GM19438 (cell line): Measurements from ENCODE around the gene RPL41.

Source experiments
- ATAC-seq: cut with Tn5 transposase; IDR thresholded peaks from one replicate; pipeline ENCODE4 v1.9.1; 2021; ENCODE audit warnings: low read depth; ENCODE audit not compliant: unreplicated experiment

RPL41 gene

DNA sequence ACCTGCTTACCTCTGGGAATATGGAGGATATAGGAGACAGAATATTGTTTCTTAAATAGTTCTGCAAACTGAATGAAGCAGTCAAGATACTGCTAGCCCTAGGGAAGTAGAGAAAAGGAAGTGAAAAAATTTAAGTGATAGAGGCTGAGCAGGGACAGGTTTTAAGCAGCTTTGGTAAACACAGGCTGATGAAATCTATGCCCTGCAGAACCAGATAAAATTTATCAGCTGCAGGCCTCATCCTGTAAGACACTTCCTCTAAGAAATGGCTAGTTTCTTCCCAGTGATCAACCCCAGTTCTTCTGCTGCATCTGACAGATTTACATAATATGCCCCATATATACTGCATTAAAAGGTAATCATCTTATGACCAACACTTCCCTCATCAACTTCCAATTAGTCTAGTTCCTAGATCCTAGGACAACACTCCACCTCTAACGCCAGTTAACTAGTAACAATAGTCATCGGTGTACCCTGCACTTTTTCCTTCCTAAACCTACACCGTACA, 10.4 kb downstream of the RPL41 start:
- no peak for ATAC-seq

GRCh38 chr12:56127485-56127887, 11.1 kb downstream of the RPL41 start:
- ATAC-seq = no peak

DNA sequence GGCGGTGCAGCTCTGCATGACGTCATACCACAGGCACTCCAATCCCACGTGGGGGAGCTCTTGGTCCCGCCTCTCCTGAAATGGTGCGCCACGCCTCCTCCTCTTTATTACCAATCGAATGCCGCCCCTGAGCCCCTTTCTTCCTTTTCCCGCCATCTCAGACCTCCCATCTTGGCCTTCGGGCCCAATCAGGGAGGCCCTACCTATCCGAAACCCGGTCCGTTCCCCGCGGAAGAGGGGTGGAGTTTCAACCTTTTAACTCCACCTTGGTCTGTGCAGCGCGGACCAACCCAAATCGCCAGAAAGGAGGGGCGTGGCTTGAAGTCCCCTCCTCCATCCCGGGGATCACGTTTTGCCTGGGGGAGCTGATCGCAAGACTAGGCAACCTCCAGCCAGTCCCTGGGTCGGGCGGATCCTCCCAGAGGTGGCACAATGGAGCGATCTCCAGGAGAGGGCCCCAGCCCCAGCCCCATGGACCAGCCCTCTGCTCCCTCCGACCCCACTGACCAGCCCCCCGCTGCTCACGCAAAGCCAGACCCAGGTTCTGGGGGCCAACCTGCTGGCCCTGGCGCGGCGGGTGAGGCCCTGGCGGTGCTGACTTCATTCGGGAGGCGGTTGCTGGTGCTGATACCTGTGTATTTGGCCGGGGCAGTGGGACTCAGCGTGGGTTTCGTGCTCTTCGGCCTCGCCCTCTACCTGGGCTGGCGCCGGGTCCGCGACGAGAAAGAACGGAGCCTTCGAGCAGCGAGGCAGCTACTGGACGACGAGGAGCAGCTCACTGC, 11.6 kb downstream of the RPL41 start, which contains the start of gene ESYT1:
Gene ESYT1, plus strand, starts transcription at position 380 of the 782 bp plus-strand sequence. Its CDS starts 53 bp downstream, at position 433.
- peak; percentile 83 for ATAC-seq

DNA sequence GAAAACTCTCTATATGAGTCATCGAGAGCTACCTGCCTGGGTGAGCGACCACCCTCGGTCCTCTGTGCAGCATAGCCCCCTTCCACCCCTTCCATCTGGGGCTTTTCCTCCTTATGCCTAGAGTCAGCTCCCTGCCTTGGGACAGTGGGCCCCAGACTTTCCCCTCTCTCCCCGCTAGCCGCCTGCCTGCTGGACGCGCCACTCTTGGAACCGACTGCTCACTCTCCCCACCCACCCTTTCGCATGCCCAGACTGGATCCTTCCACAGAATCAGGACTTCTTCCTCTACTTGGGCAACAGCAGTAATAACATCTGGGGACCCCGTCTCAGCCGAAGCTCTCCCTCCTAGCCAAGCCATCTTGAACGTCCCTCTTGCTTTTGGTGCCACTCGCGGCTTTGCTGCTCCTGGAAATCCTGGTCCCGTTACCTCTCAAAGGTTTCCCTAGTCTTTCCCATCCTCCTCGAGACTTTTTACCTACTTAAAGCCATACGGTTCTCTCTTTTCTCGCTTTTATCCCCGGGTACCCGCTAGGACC, 12.3 kb downstream of the RPL41 start:
- ATAC-seq = no peak

- peak; percentile 35 for ATAC-seq
These were observed 12.9 kb downstream of the RPL41 start for GRCh38 chr12:56129206-56129941.

GRCh38 chr12:56129942-56130495, 13.6 kb downstream of the RPL41 start:
- ATAC-seq = no peak

DNA sequence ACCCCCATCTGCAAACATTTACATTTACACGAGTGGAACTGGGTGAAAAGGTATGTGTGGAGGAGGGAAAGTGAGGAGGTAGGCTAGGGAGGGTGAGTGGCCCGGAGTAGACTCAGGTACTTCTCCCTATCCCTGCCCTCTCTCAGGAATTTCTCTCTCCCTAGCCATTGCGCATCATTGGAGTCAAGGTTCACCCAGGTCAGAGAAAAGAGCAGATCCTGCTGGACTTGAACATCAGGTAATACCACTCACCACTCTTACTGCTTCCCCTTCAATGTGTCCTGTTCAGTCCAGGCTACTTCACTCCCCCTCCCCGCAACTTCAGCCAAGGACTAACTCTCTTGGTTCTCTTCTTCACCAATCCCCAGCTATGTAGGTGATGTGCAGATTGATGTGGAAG, 14.4 kb downstream of the RPL41 start:
- no peak for ATAC-seq

DNA sequence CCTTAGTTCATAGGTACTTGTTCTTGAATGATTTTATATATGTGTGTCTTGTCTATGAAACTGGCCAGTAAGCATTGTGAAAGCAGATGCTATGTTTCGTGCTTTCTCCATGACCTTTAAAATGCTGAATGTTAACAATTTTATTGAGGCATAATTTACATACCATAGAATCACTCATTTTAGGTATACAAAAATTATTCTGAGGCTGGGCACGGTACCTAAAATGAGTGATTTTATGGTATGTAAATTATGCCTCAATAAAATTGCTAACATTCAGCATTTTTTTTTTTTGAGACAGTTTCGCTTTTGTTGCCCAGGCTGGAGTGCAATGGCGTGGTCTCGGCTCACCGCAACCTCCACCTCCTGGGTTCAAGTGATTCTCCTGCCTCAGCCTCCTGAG, 18.5 kb downstream of the RPL41 start:
- ATAC-seq = no peak

GRCh38 chr12:56137853-56138571, 21.6 kb downstream of the RPL41 start:
- no peak for ATAC-seq

DNA sequence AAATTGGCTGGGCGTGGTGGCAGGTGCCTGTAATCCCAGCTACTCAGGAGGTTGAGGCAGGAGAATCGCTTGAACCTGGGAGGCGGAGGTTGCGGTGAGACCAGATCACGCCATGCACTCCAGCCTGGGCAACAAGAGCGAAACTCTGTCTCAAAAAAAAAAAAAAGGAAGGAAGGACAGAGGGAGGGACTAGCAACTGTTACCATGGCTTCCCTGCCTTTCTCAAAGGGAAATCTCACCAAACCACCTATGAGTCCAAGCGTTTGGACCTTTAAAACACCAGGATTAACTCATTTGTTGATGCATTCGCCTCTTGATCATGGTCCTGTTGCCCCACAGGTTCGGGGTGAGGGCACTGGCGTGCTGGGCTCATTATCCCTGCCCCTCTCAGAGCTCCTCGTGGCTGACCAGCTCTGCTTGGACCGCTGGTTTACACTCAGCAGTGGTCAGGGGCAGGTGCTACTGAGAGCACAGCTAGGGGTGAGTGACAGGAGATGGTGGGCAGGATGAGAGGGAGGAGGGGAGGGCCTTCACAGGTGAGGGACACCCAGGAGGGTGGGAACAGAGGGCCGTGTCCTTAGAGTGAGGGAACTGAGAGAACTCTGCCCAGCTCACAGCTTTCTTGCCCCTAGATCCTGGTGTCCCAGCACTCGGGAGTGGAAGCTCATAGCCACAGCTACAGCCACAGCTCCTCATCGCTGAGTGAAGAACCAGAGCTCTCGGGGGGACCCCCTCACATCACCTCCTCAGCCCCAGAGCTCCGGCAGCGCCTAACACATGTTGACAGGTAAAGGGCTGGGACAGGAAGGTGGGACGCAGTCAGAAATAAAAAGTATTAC, 25.7 kb downstream of the RPL41 start:
- no peak for ATAC-seq

GRCh38 chr12:56143217-56143616, 26.8 kb downstream of the RPL41 start:
- no peak for ATAC-seq

DNA sequence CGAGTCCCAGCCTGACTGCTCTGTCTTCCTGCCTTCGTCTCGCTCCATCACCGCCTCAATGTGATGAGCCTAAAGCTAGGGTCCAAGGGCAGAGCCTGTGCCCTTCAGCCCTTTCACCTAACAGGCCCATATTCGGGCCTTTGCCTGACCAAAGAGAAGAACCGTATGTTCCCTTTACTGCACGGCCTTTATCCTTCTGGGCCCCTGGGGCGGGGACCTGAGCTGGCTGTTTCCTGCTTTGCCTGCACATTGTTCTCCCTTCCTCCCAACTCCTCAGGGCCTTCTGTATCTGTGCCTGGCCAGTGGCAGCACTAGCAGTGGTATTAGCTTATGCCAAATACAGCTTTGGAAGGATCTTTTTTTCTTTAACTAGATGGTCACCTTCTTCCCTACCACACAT, 27.4 kb downstream of the RPL41 start:
- ATAC-seq = no peak

DNA sequence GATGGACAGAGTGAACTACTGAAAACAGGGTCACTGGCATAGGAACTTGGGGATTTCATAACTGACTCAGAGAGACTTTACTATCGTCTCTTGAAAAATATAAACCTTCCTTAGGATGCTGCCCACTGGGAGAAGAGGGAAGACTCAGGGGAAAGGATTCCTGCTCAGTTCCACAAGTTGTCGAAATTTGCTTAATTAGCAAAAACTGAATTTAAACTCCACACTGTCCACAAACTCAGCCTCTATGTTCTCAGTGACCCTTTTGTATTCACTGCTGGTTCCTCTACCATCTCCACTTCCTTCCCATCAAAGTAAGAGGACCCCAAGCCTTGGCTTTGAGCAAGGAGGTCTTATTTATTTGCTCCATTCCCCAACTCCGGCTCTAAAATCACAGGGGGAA, 28.8 kb downstream of the RPL41 start:
- ATAC-seq = no peak

- ATAC-seq = no peak
These were observed 30.3 kb downstream of the RPL41 start for GRCh38 chr12:56146492-56147460.

DNA sequence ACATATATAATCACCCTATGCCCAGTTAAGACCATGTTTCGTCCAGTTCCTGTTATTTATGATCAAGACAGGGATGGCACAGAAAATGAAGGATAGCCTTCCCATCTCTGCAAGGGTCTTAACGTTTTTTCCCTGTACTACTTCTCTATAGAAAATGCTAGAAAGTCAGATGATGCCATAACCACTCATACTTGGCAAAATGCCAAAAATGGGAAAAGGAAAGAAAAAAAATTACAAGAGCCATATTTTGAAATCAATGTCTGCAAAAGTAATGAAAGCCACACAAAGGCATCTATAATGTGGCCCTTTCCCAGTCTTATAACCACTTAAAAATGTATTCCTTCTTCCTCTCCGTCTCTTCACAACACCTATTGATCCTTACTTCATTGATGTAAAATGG, 34.1 kb downstream of the RPL41 start:
- no peak for ATAC-seq

GRCh38 chr12:56151672-56152131, 35.3 kb downstream of the RPL41 start:
- ATAC-seq = peak; percentile 56

DNA sequence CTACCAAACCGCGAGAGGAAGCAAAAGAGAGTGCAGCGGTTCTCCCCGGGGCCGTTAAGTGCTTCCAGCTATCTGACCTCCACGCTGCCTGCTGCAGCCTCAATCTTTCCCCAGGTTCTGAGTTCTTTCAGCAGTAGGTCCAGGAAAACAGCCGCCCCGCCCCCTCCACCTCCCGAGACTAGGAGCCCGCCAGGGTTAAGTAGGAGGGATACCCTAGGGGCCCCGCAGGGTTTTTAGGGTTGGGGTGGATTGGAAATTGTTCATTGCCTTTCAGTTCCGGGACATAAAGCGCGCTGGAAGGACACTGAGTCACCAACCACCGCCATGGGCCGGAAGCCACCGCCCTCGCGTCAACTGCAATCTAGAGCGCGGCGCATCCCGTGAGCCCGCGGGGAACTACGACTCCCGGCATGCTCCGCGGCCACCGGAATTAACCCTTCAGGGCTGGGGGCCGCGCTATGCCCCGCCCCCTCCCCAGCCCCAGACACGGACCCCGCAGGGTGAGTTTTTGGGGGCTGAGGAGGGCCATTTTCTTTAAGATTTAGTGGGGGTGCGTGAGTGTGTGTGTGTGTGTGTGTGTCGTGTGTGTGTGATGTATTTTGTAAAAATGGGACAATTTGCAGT, 35.8 kb downstream of the RPL41 start, which contains the start of gene MYL6B:
Gene MYL6B, plus strand, starts transcription at position 456 of the 624 bp plus-strand sequence. CDS start 1,332 bp downstream, outside the sequence.
- peak; percentile 70 for ATAC-seq
